GM21515 (cell line): ENCODE data around the gene BEND3.
A peak's percentile ranks its signal among the peaks of the same experiment; 100 is the strongest.

ENCODE experiments used
- ATAC-seq: cut with Tn5 transposase; IDR thresholded peaks from one replicate; pipeline ENCODE4 v1.9.1; 2021; ENCODE audit not compliant: unreplicated experiment

Gene BEND3

DNA sequence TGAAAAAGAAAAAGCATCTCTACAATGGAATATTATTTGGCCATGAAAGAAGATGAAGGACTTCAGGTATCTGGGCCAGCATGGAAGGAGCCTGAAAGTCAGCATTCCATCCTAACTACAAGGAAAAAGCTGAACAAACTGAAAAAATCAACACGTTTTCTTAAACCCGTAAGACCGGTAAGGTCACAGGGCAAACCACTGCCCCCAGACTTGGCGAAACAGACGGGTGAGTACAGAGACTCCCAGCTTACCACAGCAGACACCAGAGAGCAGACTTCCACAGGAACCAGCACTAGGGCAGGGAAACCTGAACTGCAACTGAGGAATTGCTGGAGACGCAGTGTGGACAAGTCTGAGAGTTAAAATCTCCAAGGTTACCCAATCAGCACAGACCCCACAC lies 31.4 kb downstream of the BEND3 start:
- ATAC-seq, result no peak

DNA sequence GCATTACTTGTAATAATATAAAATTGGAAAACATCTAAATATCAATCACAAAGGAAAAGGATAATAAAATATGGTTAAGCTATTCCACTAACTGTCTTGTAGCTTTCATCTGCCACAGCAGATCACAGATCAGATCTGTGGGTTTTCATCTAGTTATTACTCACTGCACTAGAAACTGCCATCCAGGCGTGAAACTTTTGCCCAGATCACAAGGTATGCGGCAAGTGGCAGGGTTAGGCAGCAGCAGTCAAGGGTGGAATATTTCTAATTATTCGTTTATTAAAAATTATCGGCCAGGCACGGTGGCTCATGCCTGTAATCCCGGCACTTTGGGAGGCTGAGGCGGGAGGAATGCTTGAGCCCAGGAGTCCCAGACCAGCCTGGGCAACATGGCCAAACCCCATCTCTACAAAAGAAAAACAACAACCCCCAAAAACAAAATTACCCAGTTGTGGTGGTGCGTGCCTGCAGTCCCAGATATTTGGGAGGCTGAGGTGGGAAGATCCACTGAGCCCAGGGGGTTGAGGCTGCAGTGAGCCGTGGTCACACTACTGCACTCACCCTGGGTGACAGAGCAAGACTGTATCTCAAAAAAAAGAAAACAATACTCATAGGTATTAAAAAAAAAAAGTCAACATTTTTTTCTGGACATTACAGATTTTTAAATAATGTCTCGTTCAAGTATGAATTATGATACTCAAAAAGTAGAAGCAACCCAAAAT lies 32.1 kb downstream of the BEND3 start:
- ATAC-seq, result no peak

DNA sequence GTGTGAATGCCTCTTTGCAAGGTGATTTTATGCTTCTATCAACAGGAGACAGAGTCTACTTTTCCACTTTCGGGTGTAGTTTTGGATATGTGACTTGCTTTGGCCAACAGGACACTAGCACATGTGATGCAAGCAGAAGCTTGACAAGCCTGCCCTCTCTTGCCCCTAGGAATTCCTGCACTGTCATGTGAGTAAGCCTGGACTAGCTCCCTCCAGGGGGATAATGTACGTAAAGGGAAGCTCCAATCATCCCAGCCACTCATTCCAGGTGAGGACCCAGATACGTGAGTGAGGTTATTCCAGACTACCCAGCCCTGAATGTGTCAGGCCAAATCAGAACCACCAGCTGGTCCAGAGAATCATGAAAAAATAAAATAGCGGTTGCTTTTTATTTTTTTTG lies 33.3 kb downstream of the BEND3 start:
- no peak for ATAC-seq

DNA sequence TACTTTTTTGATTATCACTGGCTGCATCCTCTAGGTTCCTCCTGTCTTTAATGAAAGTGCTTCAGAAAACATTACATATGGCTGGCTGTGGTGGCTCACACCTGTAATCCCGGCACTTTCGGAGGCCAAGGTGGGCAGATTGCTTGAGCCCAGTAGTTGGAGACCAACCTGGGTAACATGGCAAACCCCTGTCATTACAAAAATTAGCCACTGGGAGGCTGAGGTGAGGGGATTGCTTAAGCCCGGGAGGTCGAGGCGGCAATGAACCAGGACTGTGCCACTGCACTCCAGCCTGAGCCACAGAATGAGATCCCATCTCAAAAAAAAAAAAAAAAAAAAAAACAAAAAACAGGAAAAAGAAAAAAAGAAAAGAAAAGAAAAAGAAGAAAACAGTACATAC lies 35.3 kb downstream of the BEND3 start:
- no peak for ATAC-seq

DNA sequence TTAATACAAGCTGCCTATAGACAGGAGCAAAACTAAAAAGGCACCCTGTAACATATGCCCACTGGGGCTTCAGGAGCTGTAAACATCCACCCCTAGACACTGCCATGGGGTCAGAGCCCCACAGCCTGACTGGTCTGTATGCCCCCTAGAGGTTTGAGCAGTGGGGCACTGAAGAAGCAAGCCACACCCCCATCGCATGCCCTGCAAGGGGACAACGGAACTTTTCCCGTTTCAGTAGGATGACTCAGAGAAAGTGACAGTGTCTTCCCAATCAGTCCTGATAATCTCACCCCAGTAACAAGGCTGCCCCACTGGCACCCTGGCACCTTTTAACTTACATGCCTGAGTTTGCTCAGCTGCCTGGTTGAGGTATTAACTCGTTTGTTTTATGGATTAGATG lies 35.9 kb downstream of the BEND3 start:
- ATAC-seq, result no peak

DNA sequence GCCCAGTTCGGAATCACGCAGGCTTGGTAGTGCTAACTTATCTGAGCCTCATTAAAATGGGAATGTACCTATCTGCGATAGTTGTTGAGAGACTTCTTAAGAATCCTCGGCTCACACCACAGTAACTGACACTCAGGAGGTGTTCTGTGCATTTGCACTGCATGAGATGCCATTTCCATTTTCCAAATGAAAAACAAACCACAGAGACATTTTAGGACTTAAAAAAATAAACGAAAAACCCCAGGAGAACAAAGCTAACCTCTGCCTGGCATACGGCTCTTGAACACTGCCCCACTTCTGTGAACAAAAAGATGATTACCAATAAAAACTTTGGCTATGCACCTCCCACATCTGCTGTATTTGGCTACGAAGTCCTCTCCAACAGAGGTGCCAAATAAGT lies 37.6 kb downstream of the BEND3 start:
- no peak for ATAC-seq

DNA sequence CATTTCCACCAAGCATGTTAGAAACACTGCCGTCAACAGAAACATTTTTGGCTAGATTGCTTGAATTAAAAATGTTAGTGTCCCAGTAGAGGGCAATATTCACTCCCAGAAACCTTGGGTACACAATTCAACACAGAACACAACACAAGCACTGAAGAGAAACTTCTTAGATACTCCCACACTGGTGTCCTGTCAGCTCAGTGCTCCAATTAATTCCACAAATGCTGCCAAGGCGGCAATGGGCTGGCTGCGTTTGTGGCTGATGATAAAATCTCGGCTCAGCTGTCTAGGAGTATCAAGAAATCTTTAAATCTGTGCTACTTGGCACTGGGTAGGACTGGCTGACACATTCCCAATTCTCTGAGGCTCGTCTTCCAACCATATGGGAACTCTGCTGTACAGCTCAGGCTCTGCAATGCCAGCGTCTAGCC lies 39.3 kb downstream of the BEND3 start:
- no peak for ATAC-seq

DNA sequence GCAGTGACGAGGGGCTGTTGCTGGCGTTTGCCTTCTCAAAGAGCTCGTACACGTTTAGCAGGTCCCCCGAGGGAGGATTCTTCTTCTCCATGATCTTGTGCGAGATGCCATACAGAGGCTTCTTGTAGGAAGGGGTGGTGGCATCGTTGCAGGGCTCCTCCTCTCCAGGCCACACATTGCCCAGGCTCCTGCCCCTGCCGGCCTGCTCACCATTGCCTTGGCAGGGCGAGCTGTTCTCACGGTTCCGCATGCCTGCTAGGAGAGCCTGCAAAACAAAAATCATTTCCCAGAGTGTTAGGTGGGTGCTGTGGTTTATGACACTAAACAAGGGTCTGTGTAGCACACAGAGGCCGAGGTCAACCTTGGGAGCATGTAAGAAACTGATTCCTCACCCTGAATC lies 44.6 kb downstream of the BEND3 start:
- ATAC-seq, result no peak

DNA sequence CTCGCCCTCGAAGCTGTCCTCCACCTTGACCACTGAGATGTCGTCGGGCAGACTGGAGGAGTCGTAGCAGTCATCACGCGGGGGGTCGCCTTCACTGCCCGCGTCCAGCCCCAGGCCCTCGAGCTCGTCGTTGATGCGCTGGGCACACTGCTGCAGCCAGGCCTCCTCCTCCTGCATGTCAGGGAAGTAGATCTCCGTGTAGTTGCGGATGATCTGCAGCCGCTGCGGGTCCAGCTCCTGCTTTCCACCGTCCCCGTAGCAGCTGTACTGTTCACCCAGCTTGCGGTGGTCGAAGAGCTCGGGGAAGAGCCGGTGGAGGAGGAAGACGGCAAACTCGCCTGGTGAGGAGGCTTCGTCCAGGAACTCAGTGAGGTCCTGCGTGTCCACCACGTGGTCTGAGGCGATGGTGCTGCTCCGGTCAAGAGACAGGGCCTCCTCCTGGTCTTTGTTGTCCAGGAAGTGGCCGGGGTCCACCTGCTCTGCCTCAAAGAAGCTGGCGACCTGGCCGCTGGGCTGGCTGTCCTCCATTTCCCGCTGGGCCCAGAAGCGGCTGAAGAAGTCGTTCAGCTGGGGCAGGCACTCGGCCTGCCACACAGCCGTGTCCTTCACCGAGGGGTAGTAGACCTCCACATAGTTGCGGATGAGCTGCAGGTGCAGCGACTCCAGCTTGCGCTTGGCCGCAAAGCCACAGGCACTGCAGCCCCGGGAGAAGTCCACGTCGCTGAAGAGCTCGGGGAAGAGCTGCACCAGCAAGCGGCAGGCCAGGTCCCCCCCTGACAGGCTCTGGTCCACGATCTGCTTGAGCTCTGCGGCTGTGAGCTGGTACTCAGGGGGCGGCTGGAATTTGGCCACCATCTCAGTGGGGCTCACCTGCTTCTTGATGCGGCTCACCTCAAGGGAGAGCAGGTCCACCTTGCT lies 45.4 kb downstream of the BEND3 start:
- no peak for ATAC-seq

DNA sequence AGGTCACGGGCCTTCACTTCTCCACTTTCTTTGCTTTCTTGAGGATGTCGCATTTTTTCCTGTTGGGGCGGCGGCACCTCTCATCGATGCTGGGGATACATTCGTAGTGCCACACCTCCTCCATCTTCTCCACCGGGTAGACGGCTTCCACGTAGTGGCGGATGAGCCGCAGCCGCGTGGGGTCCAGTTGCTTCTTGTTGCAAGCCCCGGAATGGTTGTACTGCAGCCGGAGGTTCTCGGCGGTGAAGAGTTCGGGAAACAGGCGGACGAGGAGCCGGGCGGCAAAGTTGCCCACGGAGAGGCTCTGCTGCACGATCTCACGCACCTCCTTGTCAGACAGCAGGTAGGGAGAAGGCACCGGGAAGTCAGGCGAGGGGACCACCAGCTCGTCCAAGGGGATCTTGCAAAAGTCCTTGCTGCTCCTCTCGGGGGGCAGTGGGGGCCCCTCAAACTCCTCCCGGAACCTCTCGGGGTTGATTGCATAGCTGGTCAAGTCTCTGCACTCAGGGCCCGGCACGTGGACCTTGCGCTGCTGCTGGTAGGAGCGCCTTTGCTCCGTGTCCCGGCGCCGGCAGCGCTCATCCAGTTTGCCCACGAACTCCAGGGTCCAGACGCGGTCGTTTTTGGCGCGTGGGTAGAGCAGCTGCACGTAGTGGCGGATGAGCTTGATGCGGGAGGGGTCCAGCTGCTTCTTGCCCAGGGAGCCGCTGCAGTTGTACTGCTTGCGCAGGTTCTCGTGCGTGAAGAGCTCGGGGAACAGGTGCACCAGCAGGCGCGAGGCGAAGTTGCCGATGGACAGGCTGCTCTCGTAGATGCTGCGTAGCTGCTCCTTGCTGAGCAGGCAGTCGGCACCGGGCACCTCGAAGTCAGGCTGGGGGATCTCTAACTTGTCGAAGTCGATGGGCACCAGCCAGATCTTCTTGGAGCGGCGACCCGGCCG lies 46.4 kb downstream of the BEND3 start:
- ATAC-seq, result no peak

DNA sequence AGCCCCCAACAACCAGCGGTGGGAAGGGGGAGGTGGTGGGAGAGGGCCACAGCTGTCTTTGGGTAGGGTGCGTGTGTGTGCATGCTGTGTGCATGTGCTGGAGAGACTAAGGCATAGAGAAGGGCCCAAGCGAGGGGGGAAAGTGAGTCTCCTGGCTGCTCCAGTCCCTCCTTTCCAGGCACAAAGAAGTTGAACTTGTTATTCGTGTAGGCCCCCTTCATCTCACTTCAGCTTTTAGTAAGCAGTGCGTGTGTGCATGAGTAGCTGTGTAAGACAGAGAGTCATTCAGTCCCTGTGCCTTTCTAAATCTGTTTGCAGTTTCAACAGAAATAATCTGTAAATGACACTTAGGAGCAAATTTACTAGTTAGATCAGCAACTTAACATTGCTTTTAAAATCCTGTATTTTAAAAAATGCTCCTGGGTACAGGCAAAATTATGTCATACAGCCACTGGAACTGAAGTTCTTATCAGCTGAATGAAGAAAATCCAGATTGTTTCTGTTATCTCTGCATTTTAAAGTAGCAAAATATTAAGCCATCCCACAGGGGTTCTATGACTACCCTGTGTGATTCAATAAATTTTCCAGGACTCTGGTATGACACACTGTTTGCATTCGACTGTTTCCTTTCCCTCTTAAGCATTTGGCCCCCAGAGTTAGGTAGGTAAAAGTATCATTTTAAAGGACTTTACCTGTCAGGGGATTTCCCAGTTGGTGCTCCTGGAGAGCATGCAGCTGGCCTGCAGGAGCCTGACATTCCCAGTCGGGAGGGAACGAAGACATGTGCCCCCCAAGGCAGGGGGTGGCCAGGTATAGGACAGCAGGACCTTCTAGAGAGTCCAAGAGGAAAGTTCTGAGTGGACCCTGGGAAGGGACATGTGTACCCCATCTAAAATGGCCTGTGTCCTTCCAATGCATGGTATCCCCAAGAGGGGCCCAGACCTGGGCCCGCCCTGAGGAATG lies 48.3 kb downstream of the BEND3 start:
- no peak for ATAC-seq

DNA sequence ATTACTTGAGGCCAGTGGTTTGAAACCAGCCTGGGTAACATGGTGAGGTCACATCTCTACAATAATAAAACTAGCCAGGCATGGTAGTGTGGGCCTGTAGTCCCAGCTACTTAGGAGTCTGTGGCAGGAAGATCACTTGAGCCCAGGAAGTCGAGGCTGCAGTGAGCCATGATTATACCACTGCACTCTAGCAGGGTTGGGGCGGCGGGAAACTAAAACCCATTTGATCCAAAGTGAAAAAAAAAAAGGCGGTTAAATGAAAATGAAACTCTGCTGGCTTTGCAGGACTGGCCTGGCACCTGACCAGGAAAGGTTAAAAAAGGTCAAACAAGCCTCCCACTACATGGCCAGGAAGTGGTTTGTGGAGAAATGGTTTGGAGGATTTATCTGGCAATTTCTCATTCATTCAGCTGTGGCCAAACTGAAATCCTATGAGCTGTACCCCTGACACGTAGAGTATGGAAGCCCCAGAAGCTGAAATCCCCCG lies 50.7 kb downstream of the BEND3 start:
- ATAC-seq, result no peak

DNA sequence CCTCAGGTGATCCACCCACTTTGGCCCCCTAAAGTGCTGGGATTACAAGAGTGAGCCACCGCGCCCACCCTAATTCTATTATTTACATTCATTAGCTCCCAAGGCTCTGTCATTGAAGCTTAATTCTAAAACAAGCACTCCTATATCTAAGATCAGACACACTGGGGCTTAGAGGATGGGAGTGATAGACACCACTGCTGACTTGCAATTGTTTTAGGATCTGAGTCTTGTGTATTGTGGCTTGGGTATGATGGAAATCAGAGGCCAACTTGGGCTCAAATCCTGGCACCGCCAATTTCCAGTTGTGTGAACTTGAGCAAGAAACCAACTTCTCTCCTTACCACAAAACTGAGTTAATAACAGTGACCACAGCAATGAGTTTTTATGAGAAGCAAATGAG lies 52.6 kb downstream of the BEND3 start:
- no peak for ATAC-seq

DNA sequence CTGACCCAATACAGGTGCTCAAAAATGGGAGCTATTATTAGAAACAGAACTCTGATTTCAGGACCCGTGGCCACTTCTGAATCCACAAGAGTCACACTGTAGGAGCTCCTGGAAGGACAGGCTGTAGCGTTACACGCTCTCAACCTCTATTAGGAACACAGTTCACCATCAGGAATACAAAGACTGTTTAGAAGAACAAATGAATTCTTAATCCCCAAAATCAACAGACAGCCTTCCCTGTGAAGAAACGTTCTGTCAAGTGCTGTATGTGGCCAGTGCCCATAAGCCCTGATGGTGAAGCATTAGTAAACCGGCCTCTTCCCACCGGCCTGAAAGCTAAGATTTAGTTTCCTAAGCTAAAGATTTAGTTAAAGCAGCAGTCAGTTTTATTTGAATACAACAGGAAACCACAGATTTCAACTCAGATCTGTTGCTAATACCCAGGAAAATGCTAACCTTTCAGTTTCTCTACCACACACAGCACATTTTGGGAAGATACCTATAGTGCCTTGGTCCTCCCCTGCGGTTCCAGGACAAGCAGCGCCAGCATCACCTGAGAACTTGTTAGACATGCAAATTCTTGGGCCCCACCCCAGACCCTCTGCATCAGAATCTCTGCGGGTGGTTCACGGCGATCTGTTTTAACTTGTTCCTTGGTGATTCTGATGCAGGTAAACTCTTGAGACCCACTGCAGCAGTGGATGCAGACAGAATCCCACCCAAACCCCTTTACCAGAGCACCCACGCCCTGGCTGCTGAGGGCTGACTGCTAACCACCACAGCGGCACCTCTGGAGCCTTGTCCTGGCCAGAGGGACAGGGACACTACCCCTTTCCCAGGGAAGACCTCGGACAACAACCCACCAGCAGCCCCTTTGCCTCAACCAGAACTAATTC lies 53.9 kb downstream of the BEND3 start:
- peak; percentile 83 for ATAC-seq

DNA sequence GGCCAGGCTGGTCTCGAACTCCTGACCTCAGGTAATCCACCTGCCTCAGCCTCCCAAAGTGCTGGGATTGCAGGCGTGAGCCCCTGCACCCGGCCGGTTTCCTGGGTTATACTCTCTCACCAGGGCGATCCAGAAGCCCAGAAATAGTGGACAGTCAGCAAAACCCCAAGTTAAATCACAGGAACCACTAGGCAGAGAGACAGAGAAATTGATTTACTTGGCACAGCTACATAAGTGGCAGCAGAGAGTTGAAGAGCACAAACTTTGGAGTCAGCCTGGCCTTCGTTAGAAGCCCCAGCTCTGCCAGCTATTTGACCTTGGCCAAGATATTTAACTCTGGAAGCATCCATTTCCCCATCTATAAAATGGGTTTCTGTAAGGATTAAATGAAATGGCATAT lies 54.6 kb downstream of the BEND3 start:
- ATAC-seq, result no peak

DNA sequence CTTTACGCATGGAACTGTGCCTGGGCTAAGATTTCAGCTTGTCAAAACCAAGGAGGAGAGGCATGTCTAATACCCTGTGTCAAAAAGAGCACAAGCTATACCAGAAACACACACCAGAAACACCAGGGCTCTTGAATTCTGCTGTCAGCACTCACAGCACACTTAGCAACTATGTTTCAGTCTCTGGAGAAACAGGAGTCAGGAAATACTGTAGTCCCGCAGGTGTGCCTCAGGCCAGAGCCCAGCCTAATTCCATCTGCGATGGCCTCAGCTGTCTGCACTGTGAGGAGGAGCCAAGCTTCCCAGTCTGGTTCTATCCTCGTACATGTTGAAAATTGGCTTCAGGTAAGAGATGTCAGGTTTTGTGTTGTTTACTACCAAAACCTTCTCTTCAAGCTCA lies 55.7 kb downstream of the BEND3 start:
- no peak for ATAC-seq

DNA sequence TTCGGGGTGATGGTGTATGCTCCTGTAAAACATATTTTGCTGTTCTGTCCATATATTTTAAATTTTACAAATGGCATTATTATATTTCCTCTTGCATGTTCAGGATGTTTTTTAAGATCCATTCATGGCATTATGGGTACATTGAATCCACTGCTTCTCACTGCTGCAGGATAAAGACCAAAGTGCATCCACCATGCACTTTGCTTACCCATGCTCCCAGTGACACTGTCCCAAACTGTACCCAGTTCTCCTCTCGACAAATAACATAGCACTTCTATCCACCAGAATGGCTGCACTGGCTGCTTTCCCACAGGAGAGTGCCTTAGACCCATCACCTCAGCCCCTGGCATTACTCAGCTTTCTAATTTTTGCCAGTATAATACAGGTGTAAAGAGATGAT lies 57.6 kb downstream of the BEND3 start:
- no peak for ATAC-seq

DNA sequence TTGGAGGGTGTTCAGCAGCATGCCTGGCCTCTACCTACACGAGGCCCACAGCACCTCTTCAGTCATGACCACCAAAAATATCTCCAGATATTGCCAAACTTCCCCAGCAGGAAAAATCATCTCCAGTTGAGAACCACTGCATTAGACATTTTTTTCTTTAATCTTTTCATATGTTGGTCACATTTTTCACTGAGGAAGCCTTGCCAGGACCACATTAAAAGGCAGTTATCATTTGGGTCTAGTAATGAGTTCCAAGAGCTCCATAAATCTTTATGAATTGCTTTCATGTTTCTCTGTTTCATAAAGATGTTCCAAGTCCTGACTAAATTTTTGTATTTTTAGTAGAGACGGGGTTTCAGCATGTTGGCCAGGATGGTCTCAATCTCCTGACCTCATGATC lies 58.5 kb downstream of the BEND3 start:
- ATAC-seq, result no peak

DNA sequence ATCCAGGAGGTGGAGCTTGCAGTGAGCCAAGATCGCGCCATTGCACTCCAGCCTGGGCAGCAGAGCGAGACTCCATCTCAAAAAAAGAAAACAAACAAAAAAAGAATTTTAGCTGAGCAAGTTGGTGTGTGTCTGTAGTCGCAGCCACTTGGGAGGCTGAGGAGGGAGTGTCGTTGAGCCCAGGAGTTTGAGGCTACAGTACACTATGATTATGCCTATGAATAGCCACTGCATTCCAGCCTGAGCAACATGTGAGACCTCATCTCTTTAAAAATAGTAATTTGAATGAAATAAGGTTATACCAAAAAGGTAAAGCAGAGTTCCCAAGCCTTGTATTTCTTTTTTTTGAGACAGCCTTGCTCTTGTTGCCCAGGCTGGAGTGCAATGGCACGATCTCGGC lies 67.5 kb downstream of the BEND3 start:
- no peak for ATAC-seq
